Activated gamma-delta T cell (primary cell): ENCODE data around the gene LSMEM2.

Source experiments
- DNase-seq: peaks from one replicate; lab custom pipeline; 2025; lab: John Stamatoyannopoulos, UW

Gene LSMEM2

GRCh38 chr3:50322115-50322385, 43.2 kb downstream of the LSMEM2 start:
- no peak for DNase-seq

GRCh38 chr3:50322386-50323091, 43.7 kb downstream of the LSMEM2 start, which contains the start of gene HYAL2:
HYAL2 (minus strand) TSS chr3:50322745; CDS start chr3:50320489, 2,256 bp downstream.
- DNase-seq = no peak

GRCh38 chr3:50323092-50323600, 44.3 kb downstream of the LSMEM2 start:
- DNase-seq = no peak

GRCh38 chr3:50323614-50324199, 44.8 kb downstream of the LSMEM2 start:
- DNase-seq = no peak

GRCh38 chr3:50324351-50325112, 45.6 kb downstream of the LSMEM2 start:
- DNase-seq = no peak

- no peak for DNase-seq
Observed at GRCh38 chr3:50325113-50325480, 46.2 kb downstream of the LSMEM2 start.

- no peak for DNase-seq
Observed at GRCh38 chr3:50325497-50326181, 46.8 kb downstream of the LSMEM2 start.

- no peak for DNase-seq
Observed at GRCh38 chr3:50326182-50326541, 47.3 kb downstream of the LSMEM2 start.

GRCh38 chr3:50327129-50327528, 48.2 kb downstream of the LSMEM2 start:
- no peak for DNase-seq

GRCh38 chr3:50327943-50328691, 49.2 kb downstream of the LSMEM2 start, which contains the start of gene TUSC2:
TUSC2 (minus strand) TSS chr3:50328223; CDS start chr3:50328099, 124 bp downstream.
- peak; percentile 78 for DNase-seq

- DNase-seq = no peak
Observed at GRCh38 chr3:50330330-50330729, 51.4 kb downstream of the LSMEM2 start.

GRCh38 chr3:50331364-50331907, 52.5 kb downstream of the LSMEM2 start:
- no peak for DNase-seq

- DNase-seq = no peak
Observed at GRCh38 chr3:50333744-50334328, 54.9 kb downstream of the LSMEM2 start.

GRCh38 chr3:50334339-50335075, 55.6 kb downstream of the LSMEM2 start:
- DNase-seq = no peak

- no peak for DNase-seq
Observed at GRCh38 chr3:50336452-50337174, 57.7 kb downstream of the LSMEM2 start.

- peak; percentile 88 for DNase-seq
Observed at GRCh38 chr3:50337175-50337861, 58.4 kb downstream of the LSMEM2 start.
